Osteocyte (in vitro differentiated cells): ENCODE measurements around the gene APC2. TPM values are rescaled to one million over a fixed set of nuclear protein-coding genes. Genes with fewer than 3 reads are reported as not detected.
A peak's percentile ranks its signal among the peaks of the same experiment; 100 is the strongest.

Experiments used
- DNase-seq: peaks from one replicate; pipeline ENCODE4 v3.0.0; 2021; ENCODE audit warnings: mixed read lengths; ENCODE audit not compliant: unreplicated experiment; ENCODE audit errors: extremely low spot score
- H3K27ac Mint-ChIP-seq: one replicate; pipeline ENCODE4 v1.8.0; 2021; ENCODE audit warnings: mild to moderate bottlenecking, mixed read lengths; ENCODE audit not compliant: unreplicated experiment
- H3K27me3 Mint-ChIP-seq: one replicate; pipeline ENCODE4 v1.8.0; 2021; ENCODE audit warnings: mixed read lengths; ENCODE audit not compliant: unreplicated experiment
- H3K36me3 Mint-ChIP-seq: one replicate; pipeline ENCODE4 v1.8.0; 2021; ENCODE audit warnings: mixed read lengths; ENCODE audit not compliant: unreplicated experiment
- H3K4me1 Mint-ChIP-seq: one replicate; pipeline ENCODE4 v1.8.0; 2021; ENCODE audit warnings: mixed read lengths; ENCODE audit not compliant: unreplicated experiment
- H3K4me3 Mint-ChIP-seq: one replicate; pipeline ENCODE4 v1.8.0; 2021; ENCODE audit warnings: mild to moderate bottlenecking, moderate library complexity, mixed read lengths; ENCODE audit not compliant: unreplicated experiment
- H3K9me3 Mint-ChIP-seq: one replicate; pipeline ENCODE4 v1.8.0; 2021; ENCODE audit warnings: mixed read lengths; ENCODE audit not compliant: unreplicated experiment
- total RNA-seq: library from RNA; stranded (reverse); gene quantifications from 2 replicates; pipeline ENCODE4 v1.2.1, GENCODE V29; 2021
- TF ChIP-seq, protein P1 (sequence below): fragments of 200-600 bp; sonication (generic); IDR thresholded peaks from 2 replicates; pipeline ENCODE4 v1.5.0; 2021; ENCODE audit warnings: antibody characterized with exemption, mild to moderate bottlenecking, moderate library complexity

Gene APC2
- total RNA-seq, 1 donor from 2014 or later = 1.2 TPM

GRCh38 chr19:1509602-1510441, 59.9 kb downstream of the APC2 start:
- Mint-ChIP-seq H3K27ac (peak overlapping the region; percentile 50), H3K9me3 (no peaks in the 10 kb centered on the region), H3K4me1 (peaks cover 20% of the 10 kb centered on the region), H3K27me3 (no peaks in the 10 kb centered on the region), H3K4me3 (no peak overlapping the region), H3K36me3 (no peaks in the 10 kb centered on the region)
- DNase-seq = peak; percentile 80
- TF ChIP-seq, protein P1, sequence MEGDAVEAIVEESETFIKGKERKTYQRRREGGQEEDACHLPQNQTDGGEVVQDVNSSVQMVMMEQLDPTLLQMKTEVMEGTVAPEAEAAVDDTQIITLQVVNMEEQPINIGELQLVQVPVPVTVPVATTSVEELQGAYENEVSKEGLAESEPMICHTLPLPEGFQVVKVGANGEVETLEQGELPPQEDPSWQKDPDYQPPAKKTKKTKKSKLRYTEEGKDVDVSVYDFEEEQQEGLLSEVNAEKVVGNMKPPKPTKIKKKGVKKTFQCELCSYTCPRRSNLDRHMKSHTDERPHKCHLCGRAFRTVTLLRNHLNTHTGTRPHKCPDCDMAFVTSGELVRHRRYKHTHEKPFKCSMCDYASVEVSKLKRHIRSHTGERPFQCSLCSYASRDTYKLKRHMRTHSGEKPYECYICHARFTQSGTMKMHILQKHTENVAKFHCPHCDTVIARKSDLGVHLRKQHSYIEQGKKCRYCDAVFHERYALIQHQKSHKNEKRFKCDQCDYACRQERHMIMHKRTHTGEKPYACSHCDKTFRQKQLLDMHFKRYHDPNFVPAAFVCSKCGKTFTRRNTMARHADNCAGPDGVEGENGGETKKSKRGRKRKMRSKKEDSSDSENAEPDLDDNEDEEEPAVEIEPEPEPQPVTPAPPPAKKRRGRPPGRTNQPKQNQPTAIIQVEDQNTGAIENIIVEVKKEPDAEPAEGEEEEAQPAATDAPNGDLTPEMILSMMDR = no peak

DNA sequence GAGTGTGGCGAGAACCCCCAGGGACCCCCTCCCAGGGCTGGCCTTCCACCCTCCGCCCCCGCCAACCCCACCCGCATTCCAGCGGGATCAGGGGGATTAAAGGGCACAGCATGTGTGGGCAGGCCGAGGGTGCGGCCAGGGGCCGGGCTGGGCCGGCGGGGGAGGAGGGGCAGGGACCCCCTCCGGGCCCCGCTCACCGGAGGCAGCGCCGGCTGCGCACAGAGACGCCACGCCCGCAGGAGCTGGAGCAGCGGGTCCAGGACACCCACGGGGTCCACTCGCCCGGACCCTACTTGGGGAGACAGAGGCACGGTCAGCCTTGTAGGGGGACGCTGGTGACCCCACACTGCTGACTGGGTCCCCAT, 60.5 kb downstream of the APC2 start:
- no peak overlapping the region for H3K27ac Mint-ChIP-seq
- no peak overlapping the region for H3K4me3 Mint-ChIP-seq
- H3K4me1 Mint-ChIP-seq = peaks cover 20% of the 10 kb centered on the region
- peak; percentile 77 for DNase-seq
- TF ChIP-seq, protein P1 = no peak
- no peaks in the 10 kb centered on the region for H3K36me3 Mint-ChIP-seq
- H3K27me3 Mint-ChIP-seq = no peaks in the 10 kb centered on the region
- H3K9me3 Mint-ChIP-seq = no peaks in the 10 kb centered on the region

DNA sequence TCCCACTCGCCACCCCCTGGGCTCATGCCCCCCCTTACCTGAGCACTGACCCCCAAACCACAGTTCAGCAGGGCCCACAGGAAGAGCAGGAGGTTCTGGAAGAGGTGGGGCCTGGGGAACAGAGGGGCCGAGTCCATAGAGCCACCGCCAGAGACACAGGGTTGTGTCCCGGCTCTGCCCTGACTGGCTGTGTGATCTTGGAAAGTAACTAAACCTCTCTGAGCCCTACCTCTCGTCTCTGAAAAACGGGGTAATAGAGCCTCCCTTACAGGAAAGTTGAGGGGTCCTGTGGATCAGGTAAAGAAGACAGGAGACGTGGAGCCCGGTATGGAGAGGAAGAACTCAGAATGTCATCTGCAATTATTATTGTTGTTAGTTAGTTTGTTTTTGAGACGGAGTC, 60.9 kb downstream of the APC2 start:
- no peaks in the 10 kb centered on the region for H3K9me3 Mint-ChIP-seq
- H3K4me1 Mint-ChIP-seq = peaks cover 20% of the 10 kb centered on the region
- no peak for DNase-seq
- H3K4me3 Mint-ChIP-seq = no peak overlapping the region
- TF ChIP-seq, protein P1 = no peak
- H3K27ac Mint-ChIP-seq = no peak overlapping the region
- H3K27me3 Mint-ChIP-seq = no peaks in the 10 kb centered on the region
- H3K36me3 Mint-ChIP-seq = no peaks in the 10 kb centered on the region

DNA sequence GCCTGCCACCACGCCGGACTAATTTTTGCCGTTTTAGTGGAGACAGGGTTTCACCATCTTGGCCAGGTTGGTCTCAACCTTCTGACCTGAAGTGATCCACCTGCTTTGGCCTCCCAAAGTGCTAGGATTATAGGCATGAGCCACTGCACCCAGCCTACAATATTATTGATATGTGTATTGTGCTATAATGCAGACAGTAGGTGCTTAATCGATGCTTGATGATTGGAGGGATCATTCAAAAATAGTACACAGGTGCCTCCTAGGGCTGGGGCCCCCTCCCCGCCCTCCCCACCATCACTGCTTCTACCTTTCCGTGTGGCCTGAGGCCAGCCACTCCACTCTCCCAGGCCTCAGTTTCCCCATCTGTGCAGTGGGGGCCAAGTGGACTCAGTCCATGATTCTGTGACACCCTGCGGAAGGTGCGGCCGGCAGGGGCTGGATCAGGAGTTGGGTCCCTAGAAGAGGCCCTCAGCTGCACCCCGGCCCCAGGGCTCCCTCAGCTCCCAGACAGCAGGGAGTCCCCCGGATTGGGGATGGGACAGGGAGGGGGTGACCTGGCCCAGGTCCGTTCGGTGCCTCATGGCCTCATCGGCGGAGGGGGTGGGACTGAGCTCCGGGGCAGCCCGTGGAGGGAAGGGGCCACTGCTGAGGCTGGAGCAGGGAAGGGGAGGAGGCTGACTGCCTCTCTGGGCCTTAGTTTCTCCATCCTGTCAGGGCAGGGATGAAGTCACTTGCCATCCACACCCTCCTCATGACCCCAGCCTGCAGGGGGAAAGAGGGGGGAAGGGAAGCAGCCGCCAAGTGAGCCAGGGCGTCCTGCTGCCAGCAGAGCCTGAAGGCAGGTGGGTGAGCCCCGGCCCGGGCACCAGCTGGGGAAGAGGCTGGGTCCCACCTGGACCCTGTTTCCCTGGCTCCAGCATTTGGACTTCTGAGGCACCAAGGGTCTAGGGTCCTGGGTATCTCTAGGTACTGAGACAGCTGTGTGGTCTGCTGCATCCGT, 61.7 kb downstream of the APC2 start:
- no peaks in the 10 kb centered on the region for H3K36me3 Mint-ChIP-seq
- TF ChIP-seq, protein P1 = no peak
- H3K4me1 Mint-ChIP-seq = peaks cover 20% of the 10 kb centered on the region
- H3K4me3 Mint-ChIP-seq = peak overlapping the region; percentile 61
- H3K27me3 Mint-ChIP-seq = peaks cover 2% of the 10 kb centered on the region
- H3K9me3 Mint-ChIP-seq = no peaks in the 10 kb centered on the region
- peak; percentile 79 for DNase-seq
- H3K27ac Mint-ChIP-seq = no peak overlapping the region
